ENCODE data around the gene AK5.

The AK5 gene

DNA sequence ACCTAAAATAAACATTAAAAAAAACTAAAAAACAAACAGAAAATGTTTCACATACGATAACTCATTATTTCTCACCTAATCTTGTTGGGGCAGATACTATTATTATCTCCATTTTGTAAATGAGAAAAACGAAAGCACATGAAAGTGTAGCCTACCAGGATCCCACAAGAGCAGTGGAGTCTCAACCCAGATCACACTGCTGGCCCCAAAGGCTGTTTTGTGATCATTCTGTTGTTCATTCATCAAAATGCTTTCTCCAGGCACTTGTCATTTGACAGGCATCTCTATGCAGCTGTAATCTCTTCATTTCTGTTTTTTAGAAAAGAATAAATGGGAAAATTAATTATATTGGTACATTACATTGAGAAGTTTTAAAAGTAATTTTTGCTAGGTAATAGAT lies 67.5 kb downstream of the AK5 start:
- Histone ChIP-seq H3K4me2 (ENCODE audit: low read length) (no peak overlapping the region), H3K9ac (no peak overlapping the region), H2AFZ (no peak overlapping the region), H3K4me1 (no peaks in the 10 kb centered on the region), H3K36me3 (ENCODE audit: control insufficient read depth, insufficient read depth, low read length) (no peaks in the 10 kb centered on the region), H3K27me3 (ENCODE audit: control insufficient read depth, insufficient read depth, low read length) (no peaks in the 10 kb centered on the region), H3K79me2 (no peaks in the 10 kb centered on the region), H3K27ac (no peak overlapping the region), H3K9me3 (ENCODE audit: control insufficient read depth, low read length) (no peaks in the 10 kb centered on the region), H3K4me3 (ENCODE audit: low read depth, low read length) (no peak overlapping the region)
- TF ChIP-seq, protein P1, sequence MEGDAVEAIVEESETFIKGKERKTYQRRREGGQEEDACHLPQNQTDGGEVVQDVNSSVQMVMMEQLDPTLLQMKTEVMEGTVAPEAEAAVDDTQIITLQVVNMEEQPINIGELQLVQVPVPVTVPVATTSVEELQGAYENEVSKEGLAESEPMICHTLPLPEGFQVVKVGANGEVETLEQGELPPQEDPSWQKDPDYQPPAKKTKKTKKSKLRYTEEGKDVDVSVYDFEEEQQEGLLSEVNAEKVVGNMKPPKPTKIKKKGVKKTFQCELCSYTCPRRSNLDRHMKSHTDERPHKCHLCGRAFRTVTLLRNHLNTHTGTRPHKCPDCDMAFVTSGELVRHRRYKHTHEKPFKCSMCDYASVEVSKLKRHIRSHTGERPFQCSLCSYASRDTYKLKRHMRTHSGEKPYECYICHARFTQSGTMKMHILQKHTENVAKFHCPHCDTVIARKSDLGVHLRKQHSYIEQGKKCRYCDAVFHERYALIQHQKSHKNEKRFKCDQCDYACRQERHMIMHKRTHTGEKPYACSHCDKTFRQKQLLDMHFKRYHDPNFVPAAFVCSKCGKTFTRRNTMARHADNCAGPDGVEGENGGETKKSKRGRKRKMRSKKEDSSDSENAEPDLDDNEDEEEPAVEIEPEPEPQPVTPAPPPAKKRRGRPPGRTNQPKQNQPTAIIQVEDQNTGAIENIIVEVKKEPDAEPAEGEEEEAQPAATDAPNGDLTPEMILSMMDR (IDR thresholded peaks at IDR 0.05): no peak

DNA sequence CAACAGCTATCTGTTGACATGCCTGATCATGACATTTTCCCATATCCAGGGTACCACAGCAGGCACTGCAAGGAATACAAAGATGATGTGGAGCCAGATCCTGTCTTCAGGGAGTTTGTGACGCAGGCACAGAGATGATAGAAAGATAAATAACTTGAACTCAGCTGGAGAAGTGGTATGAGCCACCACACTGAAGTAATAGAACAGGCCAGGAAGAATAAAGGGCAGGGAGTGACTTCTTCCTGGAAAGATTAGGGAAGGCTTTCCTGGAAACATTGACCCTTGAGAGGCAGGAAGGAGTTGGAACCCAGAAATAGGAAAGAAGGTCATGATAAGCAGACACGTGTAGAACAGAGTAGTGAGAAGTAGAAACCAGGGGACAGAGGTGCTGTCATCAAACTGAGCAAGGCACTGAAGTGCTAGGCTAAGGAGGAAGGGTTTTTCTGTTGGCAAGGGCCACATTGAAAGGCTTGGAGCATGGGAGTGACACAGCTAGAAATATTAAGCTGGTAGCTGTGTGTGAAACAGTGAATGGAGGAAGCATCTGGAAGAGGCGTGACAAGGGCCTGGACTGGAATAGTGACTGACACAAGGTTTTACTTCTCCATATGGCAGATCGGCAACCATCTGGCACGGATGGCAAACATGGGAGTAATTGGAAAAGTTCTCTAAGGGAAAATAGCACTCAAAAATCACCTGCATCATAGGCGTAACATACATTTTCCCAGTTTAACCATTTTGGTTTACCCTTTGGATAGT lies 68.4 kb downstream of the AK5 start:
- no peaks in the 10 kb centered on the region for H3K9me3 ChIP-seq (ENCODE audit: control insufficient read depth, low read length)
- no peaks in the 10 kb centered on the region for H3K4me1 ChIP-seq
- H2AFZ ChIP-seq: no peak overlapping the region
- H3K27ac ChIP-seq: no peak overlapping the region
- H3K27me3 ChIP-seq (ENCODE audit: control insufficient read depth, insufficient read depth, low read length): no peaks in the 10 kb centered on the region
- TF ChIP-seq, protein P1 (IDR thresholded peaks at IDR 0.05): no peak
- H3K4me3 ChIP-seq (ENCODE audit: low read depth, low read length): no peak overlapping the region
- H3K4me2 ChIP-seq (ENCODE audit: low read length): no peak overlapping the region
- H3K79me2 ChIP-seq: no peaks in the 10 kb centered on the region
- no peak overlapping the region for H3K9ac ChIP-seq
- no peaks in the 10 kb centered on the region for H3K36me3 ChIP-seq (ENCODE audit: control insufficient read depth, insufficient read depth, low read length)

DNA sequence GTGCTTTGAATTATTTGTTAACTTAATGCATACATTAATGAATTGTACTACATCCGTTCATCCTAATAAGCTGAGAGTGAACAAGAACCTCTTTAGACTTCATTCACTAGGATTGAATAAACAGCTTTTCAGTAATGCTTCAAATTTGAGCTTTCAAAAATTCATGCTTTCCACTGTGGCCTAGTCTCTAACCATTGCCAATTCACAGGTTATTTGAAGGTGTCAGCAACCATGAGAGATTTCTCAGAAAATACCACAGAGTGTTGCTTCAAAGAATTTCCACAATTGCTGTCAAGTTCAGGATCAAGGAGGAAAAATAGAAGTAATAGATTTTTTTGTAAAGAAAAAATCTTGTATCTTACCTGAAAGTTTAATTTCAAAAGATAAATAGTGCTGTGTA lies 72.7 kb downstream of the AK5 start:
- H3K4me1 ChIP-seq: no peaks in the 10 kb centered on the region
- H2AFZ ChIP-seq: no peak overlapping the region
- no peak overlapping the region for H3K9ac ChIP-seq
- no peaks in the 10 kb centered on the region for H3K27me3 ChIP-seq (ENCODE audit: control insufficient read depth, insufficient read depth, low read length)
- no peak overlapping the region for H3K4me2 ChIP-seq (ENCODE audit: low read length)
- no peaks in the 10 kb centered on the region for H3K9me3 ChIP-seq (ENCODE audit: control insufficient read depth, low read length)
- no peak overlapping the region for H3K4me3 ChIP-seq (ENCODE audit: low read depth, low read length)
- no peaks in the 10 kb centered on the region for H3K79me2 ChIP-seq
- H3K36me3 ChIP-seq (ENCODE audit: control insufficient read depth, insufficient read depth, low read length): no peaks in the 10 kb centered on the region
- TF ChIP-seq, protein P1 (IDR thresholded peaks at IDR 0.05): no peak
- H3K27ac ChIP-seq: no peak overlapping the region

DNA sequence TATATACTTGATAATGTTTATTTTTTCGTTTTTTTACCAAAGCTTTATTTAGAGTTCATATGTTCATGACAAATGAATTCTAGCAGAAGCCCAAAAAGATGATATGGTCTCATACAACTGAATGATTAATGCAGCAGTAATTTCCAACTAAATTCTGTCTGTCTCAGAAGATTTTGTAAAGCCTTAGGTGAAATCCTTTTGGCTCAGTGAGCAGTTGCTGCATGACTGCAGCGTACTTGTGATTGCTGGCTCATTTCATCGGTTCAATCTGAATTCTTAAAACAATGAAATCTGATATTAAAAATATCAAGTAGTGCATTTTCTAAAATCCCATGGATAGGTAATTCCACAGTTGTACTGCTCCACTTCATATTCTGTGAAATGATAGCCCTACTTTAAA lies 73.2 kb downstream of the AK5 start:
- Histone ChIP-seq H3K9me3 (ENCODE audit: control insufficient read depth, low read length) (no peaks in the 10 kb centered on the region), H3K27ac (no peak overlapping the region), H3K27me3 (ENCODE audit: control insufficient read depth, insufficient read depth, low read length) (no peaks in the 10 kb centered on the region), H3K79me2 (no peaks in the 10 kb centered on the region), H3K4me3 (ENCODE audit: low read depth, low read length) (no peak overlapping the region), H2AFZ (no peak overlapping the region), H3K4me1 (no peaks in the 10 kb centered on the region), H3K4me2 (ENCODE audit: low read length) (no peak overlapping the region), H3K9ac (no peak overlapping the region), H3K36me3 (ENCODE audit: control insufficient read depth, insufficient read depth, low read length) (peaks cover 2% of the 10 kb centered on the region)
- TF ChIP-seq, protein P1 (IDR thresholded peaks at IDR 0.05): no peak

DNA sequence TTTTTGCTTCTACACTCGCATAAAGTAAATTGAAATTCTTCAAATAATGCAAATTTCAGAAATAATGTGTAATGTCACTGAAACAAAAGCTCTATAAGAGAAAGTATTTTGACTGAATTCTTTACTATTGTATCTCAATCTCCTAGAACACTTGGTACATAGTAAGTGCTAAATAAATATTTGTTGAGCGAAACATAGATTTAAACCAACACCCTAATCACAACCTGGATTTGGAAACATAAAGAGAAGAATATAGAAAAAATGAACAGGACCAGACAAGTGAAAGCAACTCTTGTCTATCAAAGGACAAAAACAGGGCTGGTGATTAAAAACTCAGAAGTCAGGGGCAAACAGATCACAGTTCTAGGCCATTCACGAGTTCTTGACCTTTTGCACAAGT lies 74.3 kb downstream of the AK5 start:
- H3K79me2 ChIP-seq: no peaks in the 10 kb centered on the region
- no peaks in the 10 kb centered on the region for H3K4me1 ChIP-seq
- H3K4me3 ChIP-seq (ENCODE audit: low read depth, low read length): no peak overlapping the region
- no peak overlapping the region for H3K27ac ChIP-seq
- no peak overlapping the region for H3K4me2 ChIP-seq (ENCODE audit: low read length)
- H3K36me3 ChIP-seq (ENCODE audit: control insufficient read depth, insufficient read depth, low read length): peaks cover 2% of the 10 kb centered on the region
- TF ChIP-seq, protein P1 (IDR thresholded peaks at IDR 0.05): no peak
- H3K9ac ChIP-seq: no peak overlapping the region
- no peak overlapping the region for H2AFZ ChIP-seq
- no peaks in the 10 kb centered on the region for H3K9me3 ChIP-seq (ENCODE audit: control insufficient read depth, low read length)
- no peaks in the 10 kb centered on the region for H3K27me3 ChIP-seq (ENCODE audit: control insufficient read depth, insufficient read depth, low read length)
